Natural killer cell (primary cell): ENCODE results near the gene AATK. TPM values are rescaled to one million over a fixed set of nuclear protein-coding genes. Genes with fewer than 3 reads are reported as not detected.

Experiments used
- ATAC-seq, 3 donors: fragments of 150-1000 bp in 2 of 3; fragments of 200-7000 bp in 1 of 3; cut with Tn5 transposase; 1 replicate in 1 of 3; 2 replicates in 2 of 3; pipeline ENCODE4 v1.10.0; 2021; ENCODE audit warnings: mild to moderate bottlenecking in 2 of 3, moderate library complexity in 2 of 3
- DNase-seq, 2 donors: peaks; one replicate each; pipeline versions ENCODE4 v3.0.0 to v3.0.0-alpha.2; 2013 to 2021; ENCODE audit warnings: mixed read lengths in 1 of 2
- H3K27ac ChIP-seq: one replicate; pipeline ENCODE4 v1.5.1; 2013; ENCODE audit warnings: mild to moderate bottlenecking, low read length
- H3K27me3 ChIP-seq: one replicate; pipeline ENCODE4 v1.6.1; 2013; ENCODE audit warnings: low read length; ENCODE audit not compliant: control insufficient read depth, insufficient read depth
- H3K36me3 ChIP-seq: one replicate; pipeline ENCODE4 v1.6.1; 2013; ENCODE audit warnings: low read length; ENCODE audit not compliant: control insufficient read depth, insufficient read depth
- H3K4me1 ChIP-seq: one replicate; pipeline ENCODE4 v1.6.1; 2013; ENCODE audit warnings: low read length; ENCODE audit not compliant: control insufficient read depth, insufficient read depth
- H3K4me3 ChIP-seq: one replicate; pipeline ENCODE4 v1.5.1; 2013; ENCODE audit warnings: low read length
- H3K9me3 ChIP-seq: one replicate; pipeline ENCODE4 v1.6.1; 2013; ENCODE audit warnings: low read length; ENCODE audit not compliant: control insufficient read depth, insufficient read depth
- H3K27ac Mint-ChIP-seq, 2 donors: one replicate each; pipeline ENCODE4 v1.8.0; 2022; ENCODE audit warnings: mild to moderate bottlenecking in 2 of 2, mixed read lengths in 2 of 2, moderate library complexity in 1 of 2
- H3K27me3 Mint-ChIP-seq, 2 donors: one replicate each; pipeline ENCODE4 v1.8.0; 2022; ENCODE audit warnings: low read depth in 2 of 2, mixed read lengths in 2 of 2
- H3K36me3 Mint-ChIP-seq: one replicate; pipeline ENCODE4 v1.8.0; 2022; ENCODE audit warnings: mixed read lengths
- H3K4me1 Mint-ChIP-seq, 2 donors: one replicate each; pipeline ENCODE4 v1.8.0; 2022; ENCODE audit warnings: mixed read lengths in 2 of 2
- H3K4me3 Mint-ChIP-seq: one replicate; pipeline ENCODE4 v1.8.0; 2022; ENCODE audit warnings: mild to moderate bottlenecking, moderate library complexity, mixed read lengths
- H3K9me3 Mint-ChIP-seq, 2 donors: one replicate each; pipeline ENCODE4 v1.8.0; 2022; ENCODE audit warnings: mixed read lengths in 2 of 2
- WGBS: methylation state at CpG from one replicate; pipeline ENCODE4 v1.1.7; 2013; ENCODE audit warnings: missing lambda C conversion rate; ENCODE audit not compliant: insufficient coverage; 5-methylcytosine and 5-hydroxymethylcytosine counted together
- intact Hi-C: fragments of 100-400 bp; cut with micrococcal nuclease; formaldehyde crosslinking; loops from one replicate; pipeline ENCODE4 v1.14.2; 2022
- total RNA-seq, 4 donors: library from RNA; stranded (reverse); fragments of 120-200 nt in 1 of 4; gene quantifications; one replicate each; pipeline versions ENCODE4 v1.2.3 to v1.2.4, GENCODE V29; 2013 to 2022
- TF ChIP-seq, protein P1 (sequence below): fragments of 200-600 bp; IDR thresholded peaks from one replicate; pipeline ENCODE4 v1.8.0; 2022; ENCODE audit warnings: antibody characterized with exemption

The AATK gene
- total RNA-seq, 3 donors from 2014 or later (not counting 1 experiment from before 2014, with no cell fraction given) = 8.5 to 13.7 (median 10.4) TPM

- intact Hi-C loops = no loop called here
- no peaks in the 10 kb centered on the region for H3K27me3 ChIP-seq
- WGBS = 94% methylated on average over 23 of the region's 23 CpGs
- no peaks in the 10 kb centered on the region for H3K9me3 Mint-ChIP-seq
- no peaks in the 10 kb centered on the region for H3K4me1 ChIP-seq
- no peak overlapping the region for H3K4me3 Mint-ChIP-seq
- TF ChIP-seq, protein P1, sequence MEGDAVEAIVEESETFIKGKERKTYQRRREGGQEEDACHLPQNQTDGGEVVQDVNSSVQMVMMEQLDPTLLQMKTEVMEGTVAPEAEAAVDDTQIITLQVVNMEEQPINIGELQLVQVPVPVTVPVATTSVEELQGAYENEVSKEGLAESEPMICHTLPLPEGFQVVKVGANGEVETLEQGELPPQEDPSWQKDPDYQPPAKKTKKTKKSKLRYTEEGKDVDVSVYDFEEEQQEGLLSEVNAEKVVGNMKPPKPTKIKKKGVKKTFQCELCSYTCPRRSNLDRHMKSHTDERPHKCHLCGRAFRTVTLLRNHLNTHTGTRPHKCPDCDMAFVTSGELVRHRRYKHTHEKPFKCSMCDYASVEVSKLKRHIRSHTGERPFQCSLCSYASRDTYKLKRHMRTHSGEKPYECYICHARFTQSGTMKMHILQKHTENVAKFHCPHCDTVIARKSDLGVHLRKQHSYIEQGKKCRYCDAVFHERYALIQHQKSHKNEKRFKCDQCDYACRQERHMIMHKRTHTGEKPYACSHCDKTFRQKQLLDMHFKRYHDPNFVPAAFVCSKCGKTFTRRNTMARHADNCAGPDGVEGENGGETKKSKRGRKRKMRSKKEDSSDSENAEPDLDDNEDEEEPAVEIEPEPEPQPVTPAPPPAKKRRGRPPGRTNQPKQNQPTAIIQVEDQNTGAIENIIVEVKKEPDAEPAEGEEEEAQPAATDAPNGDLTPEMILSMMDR = no peak
- no peak overlapping the region for H3K27ac ChIP-seq
- no peaks in the 10 kb centered on the region for H3K36me3 Mint-ChIP-seq
- no peaks in the 10 kb centered on the region for H3K36me3 ChIP-seq
- H3K27ac Mint-ChIP-seq = no peak overlapping the region
- DNase-seq (no peak), ATAC-seq (no peak)
- H3K27me3 Mint-ChIP-seq = no peaks in the 10 kb centered on the region
- no peaks in the 10 kb centered on the region for H3K9me3 ChIP-seq
- no peak overlapping the region for H3K4me3 ChIP-seq
- no peaks in the 10 kb centered on the region for H3K4me1 Mint-ChIP-seq
These were observed 37.2 kb downstream of the AATK start for GRCh38 chr17:81128774-81129173.

DNA sequence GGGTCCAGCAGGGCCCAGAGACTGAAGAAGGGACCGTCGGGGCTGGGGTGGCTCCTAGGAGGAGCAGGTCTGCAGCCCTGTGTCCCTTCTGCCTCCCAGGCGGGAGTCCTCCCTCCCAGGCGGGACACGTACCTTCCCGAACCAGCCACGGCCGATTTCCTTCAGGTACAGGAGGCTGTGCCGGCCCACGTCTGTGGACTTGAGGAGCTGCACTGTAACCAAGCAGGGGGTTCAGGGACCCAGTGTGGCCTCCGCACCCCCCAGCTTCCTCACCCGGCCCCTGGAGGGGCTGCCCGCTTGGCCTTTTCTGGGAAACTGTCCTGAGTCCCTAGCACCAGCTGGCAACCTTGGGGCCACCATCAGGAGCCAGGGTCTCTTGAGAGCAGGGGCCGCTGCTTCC is 37.7 kb downstream of the AATK start:
- Histone ChIP-seq H3K36me3 (no peaks in the 10 kb centered on the region), H3K9me3 (no peaks in the 10 kb centered on the region), H3K27ac (no peak overlapping the region), H3K4me3 (no peak overlapping the region), H3K4me1 (no peaks in the 10 kb centered on the region), H3K27me3 (no peaks in the 10 kb centered on the region)
- TF ChIP-seq, protein P1 = no peak
- Mint-ChIP-seq H3K36me3 (no peaks in the 10 kb centered on the region), H3K27me3 (no peaks in the 10 kb centered on the region), H3K4me1 (no peaks in the 10 kb centered on the region), H3K27ac (no peak overlapping the region), H3K4me3 (no peak overlapping the region), H3K9me3 (no peaks in the 10 kb centered on the region)
- no peak for ATAC-seq
- WGBS = 86% methylated on average over 14 of the region's 14 CpGs
- intact Hi-C loops = no loop called here
- DNase-seq = no peak

DNA sequence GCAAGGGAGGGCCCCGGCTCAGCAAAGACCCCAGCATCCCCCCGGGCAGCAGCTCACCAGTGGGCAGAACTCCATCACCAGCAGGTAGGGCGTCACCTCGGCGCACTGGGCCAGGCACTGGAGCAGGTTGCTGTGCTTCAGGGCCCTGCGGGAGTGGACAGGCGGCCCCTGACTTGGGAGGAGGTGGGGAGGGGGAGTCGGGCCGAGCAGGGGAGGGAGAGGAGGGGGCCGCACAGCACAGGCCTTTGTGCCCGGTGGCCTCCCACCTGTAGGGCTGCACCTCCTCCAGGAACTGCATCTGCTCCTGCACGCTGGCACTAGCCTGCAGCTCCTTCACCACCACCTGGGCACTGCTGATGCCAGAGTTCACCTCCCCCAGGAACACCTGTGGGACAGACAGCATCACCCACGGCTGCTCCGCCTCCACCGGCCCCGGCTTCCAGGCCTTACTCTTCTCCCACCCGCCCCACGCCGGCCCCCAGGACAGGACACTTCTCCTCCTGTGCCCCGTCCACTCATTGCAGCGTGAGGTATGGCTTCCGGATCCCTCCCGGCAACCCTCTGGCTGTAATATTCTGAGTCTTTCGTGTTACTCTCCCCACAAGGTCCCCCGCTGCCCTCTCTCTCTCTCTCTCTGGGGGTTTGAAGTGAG is 38.4 kb downstream of the AATK start:
- Mint-ChIP-seq H3K27me3 (no peaks in the 10 kb centered on the region), H3K4me1 (no peaks in the 10 kb centered on the region), H3K36me3 (no peaks in the 10 kb centered on the region), H3K4me3 (no peak overlapping the region), H3K9me3 (no peaks in the 10 kb centered on the region), H3K27ac (no peak overlapping the region)
- no peak for ATAC-seq
- WGBS = 84% methylated on average over 23 of the region's 25 CpGs
- Histone ChIP-seq H3K27ac (no peak overlapping the region), H3K36me3 (no peaks in the 10 kb centered on the region), H3K4me3 (no peak overlapping the region), H3K4me1 (no peaks in the 10 kb centered on the region), H3K9me3 (no peaks in the 10 kb centered on the region), H3K27me3 (no peaks in the 10 kb centered on the region)
- no peak for DNase-seq
- TF ChIP-seq, protein P1 = no peak
- intact Hi-C loops = no loop called here

- no peaks in the 10 kb centered on the region for H3K27me3 ChIP-seq
- H3K9me3 ChIP-seq = no peaks in the 10 kb centered on the region
- H3K36me3 ChIP-seq = no peaks in the 10 kb centered on the region
- no peak overlapping the region for H3K27ac ChIP-seq
- H3K4me3 ChIP-seq = no peak overlapping the region
- no peak overlapping the region for H3K4me3 Mint-ChIP-seq
- ATAC-seq (no peak), DNase-seq (no peak)
- H3K4me1 ChIP-seq = no peaks in the 10 kb centered on the region
- no peaks in the 10 kb centered on the region for H3K27me3 Mint-ChIP-seq
- H3K4me1 Mint-ChIP-seq = no peaks in the 10 kb centered on the region
- 62% methylated on average over 5 of the region's 5 CpGs for WGBS
- TF ChIP-seq, protein P1 = no peak
- H3K27ac Mint-ChIP-seq = no peak overlapping the region
- intact Hi-C loops = no loop called here
- H3K9me3 Mint-ChIP-seq = no peaks in the 10 kb centered on the region
- no peaks in the 10 kb centered on the region for H3K36me3 Mint-ChIP-seq
These were observed 38.9 kb downstream of the AATK start for GRCh38 chr17:81127133-81127455.
